GM23338 (cell line): ENCODE data around the gene MED27. TPM values are rescaled to one million over a fixed set of nuclear protein-coding genes. Genes with fewer than 3 reads are reported as not detected.

Experiments
- CREB1 ChIP-seq: fragments of 250-450 bp; sonication (Bioruptor Pico); IDR thresholded peaks from 2 replicates; pipeline ENCODE4 v1.5.0; 2020; ENCODE audit warnings: low read depth, mild to moderate bottlenecking, moderate library complexity
- EZH2 ChIP-seq: fragments of 200-600 bp; sonication (generic); IDR thresholded peaks from one replicate; pipeline ENCODE4 v1.8.0; 2017; ENCODE audit warnings: antibody characterized with exemption, mild to moderate bottlenecking, low read depth; ENCODE audit not compliant: unreplicated experiment
- EZH2phosphoT487 ChIP-seq: fragments of 200-600 bp; sonication (generic); IDR thresholded peaks from one replicate; pipeline ENCODE4 v1.8.1; 2018; ENCODE audit warnings: antibody characterized with exemption; ENCODE audit not compliant: unreplicated experiment
- JUNB ChIP-seq: IDR thresholded peaks from one replicate; pipeline ENCODE4 v1.6.1; 2016; ENCODE audit warnings: antibody characterized with exemption; ENCODE audit not compliant: unreplicated experiment
- NANOG ChIP-seq: IDR thresholded peaks from 2 replicates; pipeline ENCODE4 v1.6.1; 2016; ENCODE audit warnings: antibody characterized with exemption, borderline replicate concordance
- STAT1 ChIP-seq: IDR thresholded peaks from one replicate; pipeline ENCODE4 v1.6.1; 2016; ENCODE audit warnings: antibody characterized with exemption; ENCODE audit not compliant: unreplicated experiment
- ZNF114 ChIP-seq: fragments of 250-450 bp; sonication (Bioruptor Pico); IDR thresholded peaks from 2 replicates; pipeline ENCODE4 v1.5.0; 2020; ENCODE audit warnings: mild to moderate bottlenecking, moderate library complexity
- polyA plus RNA-seq: library from polyadenylated mRNA; unstranded; fragments of >200 nt; fragmentation: Nextera tagmentation; extraction: Ambion mirVana; gene quantifications from 2 replicates; pipeline ENCODE4 v1.2.1, GENCODE V29; 2016
- total RNA-seq: library from RNA; depleted of rRNA; stranded (reverse); fragments of >200 nt; shearing (Covaris generic); gene quantifications from 2 replicates; pipeline ENCODE4 v1.2.3, GENCODE V29; 2014
- TF ChIP-seq, protein P1 (sequence below): fragments of 250-450 bp; sonication (Bioruptor Pico); IDR thresholded peaks from 2 replicates; pipeline ENCODE4 v1.5.0; 2020; ENCODE audit warnings: mild to moderate bottlenecking, moderate library complexity
- TF ChIP-seq, protein P2 (sequence below), 2 experiments: fragments of 200-600 bp in 1 of 2; sonication (generic) in 1 of 2; conservative IDR thresholded peaks; 2 replicates each; pipeline versions ENCODE4 v1.5.1 to v1.6.1; 2016 to 2017; ENCODE audit warnings: antibody characterized with exemption in 2 of 2, low read depth in 2 of 2, mild to moderate bottlenecking in 2 of 2, moderate library complexity in 1 of 2
- TF ChIP-seq, protein P3 (sequence below): IDR thresholded peaks from 2 replicates; pipeline ENCODE4 v1.6.1; 2016; ENCODE audit warnings: antibody characterized with exemption

MED27 gene
- total and polyA plus RNA-seq, 2 experiments from 2014 or later: 30.6 to 35.0 TPM

DNA sequence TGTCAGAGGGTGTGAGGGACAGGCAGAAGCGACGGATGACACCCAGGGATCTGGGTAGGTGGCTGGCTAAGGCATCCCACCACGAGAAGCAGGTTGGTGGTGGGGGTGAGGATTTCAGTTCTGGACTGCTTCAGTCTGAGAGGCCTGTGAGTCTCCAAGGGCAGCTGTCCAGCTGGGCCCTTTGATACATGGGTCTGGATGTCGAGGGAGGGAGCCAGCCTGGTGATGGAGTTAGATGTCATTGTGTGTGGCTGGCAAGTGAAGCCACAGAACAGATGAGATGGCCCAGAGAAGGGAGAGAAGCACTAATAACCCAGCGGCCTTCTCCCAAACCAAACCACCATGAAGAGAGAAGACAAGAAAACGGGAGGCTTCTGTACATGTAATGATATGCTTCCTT lies 11.1 kb downstream of the MED27 start (continued):
- TF ChIP-seq, protein P1, sequence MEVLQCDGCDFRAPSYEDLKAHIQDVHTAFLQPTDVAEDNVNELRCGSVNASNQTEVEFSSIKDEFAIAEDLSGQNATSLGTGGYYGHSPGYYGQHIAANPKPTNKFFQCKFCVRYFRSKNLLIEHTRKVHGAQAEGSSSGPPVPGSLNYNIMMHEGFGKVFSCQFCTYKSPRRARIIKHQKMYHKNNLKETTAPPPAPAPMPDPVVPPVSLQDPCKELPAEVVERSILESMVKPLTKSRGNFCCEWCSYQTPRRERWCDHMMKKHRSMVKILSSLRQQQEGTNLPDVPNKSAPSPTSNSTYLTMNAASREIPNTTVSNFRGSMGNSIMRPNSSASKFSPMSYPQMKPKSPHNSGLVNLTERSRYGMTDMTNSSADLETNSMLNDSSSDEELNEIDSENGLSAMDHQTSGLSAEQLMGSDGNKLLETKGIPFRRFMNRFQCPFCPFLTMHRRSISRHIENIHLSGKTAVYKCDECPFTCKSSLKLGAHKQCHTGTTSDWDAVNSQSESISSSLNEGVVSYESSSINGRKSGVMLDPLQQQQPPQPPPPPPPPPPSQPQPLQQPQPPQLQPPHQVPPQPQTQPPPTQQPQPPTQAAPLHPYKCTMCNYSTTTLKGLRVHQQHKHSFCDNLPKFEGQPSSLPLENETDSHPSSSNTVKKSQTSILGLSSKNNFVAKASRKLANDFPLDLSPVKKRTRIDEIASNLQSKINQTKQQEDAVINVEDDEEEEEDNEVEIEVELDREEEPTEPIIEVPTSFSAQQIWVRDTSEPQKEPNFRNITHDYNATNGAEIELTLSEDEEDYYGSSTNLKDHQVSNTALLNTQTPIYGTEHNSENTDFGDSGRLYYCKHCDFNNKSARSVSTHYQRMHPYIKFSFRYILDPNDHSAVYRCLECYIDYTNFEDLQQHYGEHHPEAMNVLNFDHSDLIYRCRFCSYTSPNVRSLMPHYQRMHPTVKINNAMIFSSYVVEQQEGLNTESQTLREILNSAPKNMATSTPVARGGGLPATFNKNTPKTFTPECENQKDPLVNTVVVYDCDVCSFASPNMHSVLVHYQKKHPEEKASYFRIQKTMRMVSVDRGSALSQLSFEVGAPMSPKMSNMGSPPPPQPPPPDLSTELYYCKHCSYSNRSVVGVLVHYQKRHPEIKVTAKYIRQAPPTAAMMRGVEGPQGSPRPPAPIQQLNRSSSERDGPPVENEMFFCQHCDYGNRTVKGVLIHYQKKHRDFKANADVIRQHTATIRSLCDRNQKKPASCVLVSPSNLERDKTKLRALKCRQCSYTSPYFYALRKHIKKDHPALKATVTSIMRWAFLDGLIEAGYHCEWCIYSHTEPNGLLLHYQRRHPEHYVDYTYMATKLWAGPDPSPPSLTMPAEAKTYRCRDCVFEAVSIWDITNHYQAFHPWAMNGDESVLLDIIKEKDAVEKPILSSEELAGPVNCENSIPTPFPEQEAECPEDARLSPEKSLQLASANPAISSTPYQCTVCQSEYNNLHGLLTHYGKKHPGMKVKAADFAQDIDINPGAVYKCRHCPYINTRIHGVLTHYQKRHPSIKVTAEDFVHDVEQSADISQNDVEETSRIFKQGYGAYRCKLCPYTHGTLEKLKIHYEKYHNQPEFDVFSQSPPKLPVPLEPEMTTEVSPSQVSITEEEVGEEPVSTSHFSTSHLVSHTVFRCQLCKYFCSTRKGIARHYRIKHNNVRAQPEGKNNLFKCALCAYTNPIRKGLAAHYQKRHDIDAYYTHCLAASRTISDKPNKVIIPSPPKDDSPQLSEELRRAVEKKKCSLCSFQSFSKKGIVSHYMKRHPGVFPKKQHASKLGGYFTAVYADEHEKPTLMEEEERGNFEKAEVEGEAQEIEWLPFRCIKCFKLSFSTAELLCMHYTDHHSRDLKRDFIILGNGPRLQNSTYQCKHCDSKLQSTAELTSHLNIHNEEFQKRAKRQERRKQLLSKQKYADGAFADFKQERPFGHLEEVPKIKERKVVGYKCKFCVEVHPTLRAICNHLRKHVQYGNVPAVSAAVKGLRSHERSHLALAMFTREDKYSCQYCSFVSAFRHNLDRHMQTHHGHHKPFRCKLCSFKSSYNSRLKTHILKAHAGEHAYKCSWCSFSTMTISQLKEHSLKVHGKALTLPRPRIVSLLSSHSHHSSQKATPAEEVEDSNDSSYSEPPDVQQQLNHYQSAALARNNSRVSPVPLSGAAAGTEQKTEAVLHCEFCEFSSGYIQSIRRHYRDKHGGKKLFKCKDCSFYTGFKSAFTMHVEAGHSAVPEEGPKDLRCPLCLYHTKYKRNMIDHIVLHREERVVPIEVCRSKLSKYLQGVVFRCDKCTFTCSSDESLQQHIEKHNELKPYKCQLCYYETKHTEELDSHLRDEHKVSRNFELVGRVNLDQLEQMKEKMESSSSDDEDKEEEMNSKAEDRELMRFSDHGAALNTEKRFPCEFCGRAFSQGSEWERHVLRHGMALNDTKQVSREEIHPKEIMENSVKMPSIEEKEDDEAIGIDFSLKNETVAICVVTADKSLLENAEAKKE (CRISPR knock-in tag): no peak
- TF ChIP-seq STAT1 (no peak), JUNB (no peak), ZNF114 (CRISPR knock-in tag) (no peak), EZH2phosphoT487 (no peak), CREB1 (CRISPR knock-in tag) (no peak), NANOG (no peak), EZH2 (no peak)
- TF ChIP-seq, protein P2, sequence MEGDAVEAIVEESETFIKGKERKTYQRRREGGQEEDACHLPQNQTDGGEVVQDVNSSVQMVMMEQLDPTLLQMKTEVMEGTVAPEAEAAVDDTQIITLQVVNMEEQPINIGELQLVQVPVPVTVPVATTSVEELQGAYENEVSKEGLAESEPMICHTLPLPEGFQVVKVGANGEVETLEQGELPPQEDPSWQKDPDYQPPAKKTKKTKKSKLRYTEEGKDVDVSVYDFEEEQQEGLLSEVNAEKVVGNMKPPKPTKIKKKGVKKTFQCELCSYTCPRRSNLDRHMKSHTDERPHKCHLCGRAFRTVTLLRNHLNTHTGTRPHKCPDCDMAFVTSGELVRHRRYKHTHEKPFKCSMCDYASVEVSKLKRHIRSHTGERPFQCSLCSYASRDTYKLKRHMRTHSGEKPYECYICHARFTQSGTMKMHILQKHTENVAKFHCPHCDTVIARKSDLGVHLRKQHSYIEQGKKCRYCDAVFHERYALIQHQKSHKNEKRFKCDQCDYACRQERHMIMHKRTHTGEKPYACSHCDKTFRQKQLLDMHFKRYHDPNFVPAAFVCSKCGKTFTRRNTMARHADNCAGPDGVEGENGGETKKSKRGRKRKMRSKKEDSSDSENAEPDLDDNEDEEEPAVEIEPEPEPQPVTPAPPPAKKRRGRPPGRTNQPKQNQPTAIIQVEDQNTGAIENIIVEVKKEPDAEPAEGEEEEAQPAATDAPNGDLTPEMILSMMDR (conservative IDR thresholded peaks at IDR 0.05; ENCODE audit: low read depth in 2 of 2): no peak
- TF ChIP-seq, protein P3, sequence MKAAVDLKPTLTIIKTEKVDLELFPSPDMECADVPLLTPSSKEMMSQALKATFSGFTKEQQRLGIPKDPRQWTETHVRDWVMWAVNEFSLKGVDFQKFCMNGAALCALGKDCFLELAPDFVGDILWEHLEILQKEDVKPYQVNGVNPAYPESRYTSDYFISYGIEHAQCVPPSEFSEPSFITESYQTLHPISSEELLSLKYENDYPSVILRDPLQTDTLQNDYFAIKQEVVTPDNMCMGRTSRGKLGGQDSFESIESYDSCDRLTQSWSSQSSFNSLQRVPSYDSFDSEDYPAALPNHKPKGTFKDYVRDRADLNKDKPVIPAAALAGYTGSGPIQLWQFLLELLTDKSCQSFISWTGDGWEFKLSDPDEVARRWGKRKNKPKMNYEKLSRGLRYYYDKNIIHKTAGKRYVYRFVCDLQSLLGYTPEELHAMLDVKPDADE: no peak
